HG03378 (cell line): ENCODE results near the gene NFIB.

Experiments used
- ATAC-seq: cut with Tn5 transposase; IDR thresholded peaks from one replicate; pipeline ENCODE4 v1.9.1; 2021; ENCODE audit warnings: mild to moderate bottlenecking, moderate library complexity; ENCODE audit not compliant: unreplicated experiment

Gene NFIB

DNA sequence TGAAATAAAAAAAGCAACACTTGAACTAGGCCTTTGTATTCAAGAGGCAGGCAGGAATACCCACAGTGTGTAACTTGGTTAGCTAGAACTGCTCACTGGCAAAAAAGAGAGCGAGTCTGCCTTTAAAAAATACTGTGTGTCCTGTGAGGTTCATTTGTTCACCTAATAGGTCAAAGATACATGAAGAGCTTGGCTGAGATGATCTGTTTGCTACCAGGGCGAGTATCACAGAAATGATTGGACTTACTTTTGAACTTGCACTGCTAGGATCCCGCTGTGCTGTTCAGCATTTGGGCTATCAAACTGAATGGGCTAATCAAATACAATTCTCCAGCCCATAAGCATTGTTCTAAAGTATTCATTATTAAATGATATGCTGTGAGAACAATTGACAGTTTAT is 229.1 kb downstream of the NFIB start:
- ATAC-seq: no peak

DNA sequence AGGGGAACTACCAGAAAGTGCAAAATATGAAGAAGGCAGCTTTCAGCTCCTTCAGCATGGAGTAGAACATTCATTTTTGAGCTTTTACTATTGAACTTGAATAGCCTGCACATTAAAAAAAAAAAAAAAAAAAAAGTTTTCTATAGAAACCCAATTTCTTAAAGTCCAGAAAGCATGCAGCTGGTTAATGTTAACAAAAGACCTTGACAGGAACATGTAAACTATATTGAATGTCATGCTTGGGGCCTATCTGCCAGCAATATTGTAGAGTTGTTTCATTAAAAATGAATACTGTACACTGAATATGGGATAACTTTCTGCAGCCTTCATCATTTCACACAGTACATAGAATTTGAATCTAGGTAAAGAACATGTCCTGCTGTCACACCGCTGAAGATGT is 230.6 kb downstream of the NFIB start:
- no peak for ATAC-seq

GRCh38 chr9:14082732-14083131 is 231.2 kb downstream of the NFIB start:
- ATAC-seq: no peak

GRCh38 chr9:14081745-14082144 is 232.2 kb downstream of the NFIB start:
- ATAC-seq: no peak

DNA sequence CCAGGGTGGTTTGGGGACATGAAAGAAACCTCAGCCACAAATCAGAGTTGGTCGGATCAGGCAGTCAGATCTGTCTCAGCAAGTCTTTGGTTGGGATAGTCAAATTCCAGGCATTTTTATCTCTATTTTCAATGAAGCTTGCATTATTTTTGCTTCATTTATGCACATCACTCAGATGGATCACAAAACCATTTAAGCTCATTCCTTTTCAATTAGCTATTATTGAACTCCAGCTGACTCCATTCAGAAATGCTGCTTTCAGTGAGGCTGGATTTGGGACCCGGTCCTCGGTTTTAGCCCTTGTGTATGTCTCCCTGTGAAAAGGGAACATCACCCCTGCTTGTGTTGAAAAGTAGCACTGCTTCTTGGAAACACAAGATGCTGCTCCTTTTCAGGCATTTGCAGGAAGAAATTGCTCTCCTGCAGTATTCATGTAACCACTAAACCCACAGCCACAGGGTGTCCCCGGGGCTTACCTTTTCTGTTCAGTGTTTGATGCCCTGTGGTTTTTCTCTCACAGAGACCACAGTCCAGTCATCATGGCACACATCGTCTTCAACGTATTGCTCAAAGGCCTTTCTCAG is 232.9 kb downstream of the NFIB start:
- ATAC-seq: no peak

GRCh38 chr9:14079440-14079839 is 234.5 kb downstream of the NFIB start:
- no peak for ATAC-seq

- no peak for ATAC-seq
Measured at GRCh38 chr9:14077672-14078071, 236.3 kb downstream of the NFIB start.

DNA sequence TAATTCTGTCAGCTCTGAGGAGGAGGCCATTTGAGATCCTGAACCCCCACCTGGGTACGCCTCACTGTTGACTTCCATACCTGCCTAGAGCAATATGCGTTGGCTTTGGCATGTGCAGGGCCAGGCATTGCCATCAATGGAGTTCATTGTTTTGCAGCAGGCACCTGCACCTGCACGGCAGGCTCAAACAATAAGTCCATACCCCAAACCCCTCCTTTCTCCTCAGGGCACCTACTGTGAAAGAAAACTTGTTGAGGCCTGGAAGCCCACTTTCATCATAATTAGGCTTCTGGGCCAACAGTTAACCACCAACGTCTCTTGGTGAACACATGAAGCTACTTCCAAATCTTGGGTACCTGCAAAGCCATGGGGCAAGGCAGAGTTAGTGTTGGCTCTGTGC is 238.7 kb downstream of the NFIB start:
- ATAC-seq: no peak

DNA sequence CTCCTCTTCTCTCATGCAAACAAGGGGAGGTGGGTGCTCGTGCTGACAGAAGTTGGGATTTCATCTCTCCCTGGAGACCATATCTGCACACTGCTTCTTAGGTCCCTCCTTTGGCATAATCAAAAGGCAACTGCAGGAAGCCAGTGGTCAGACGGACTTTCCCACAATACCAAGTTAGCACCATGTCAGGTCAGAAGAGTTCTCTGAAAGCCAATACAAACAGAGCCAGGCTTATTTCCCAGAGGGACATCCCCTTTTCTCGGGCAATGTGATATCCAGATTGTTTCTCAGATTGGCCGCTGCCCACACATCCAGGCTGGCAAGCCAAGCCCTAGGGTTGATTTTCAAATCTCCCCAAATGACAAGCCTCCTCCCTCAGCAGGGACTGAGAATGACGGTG is 241.1 kb downstream of the NFIB start:
- ATAC-seq: no peak

DNA sequence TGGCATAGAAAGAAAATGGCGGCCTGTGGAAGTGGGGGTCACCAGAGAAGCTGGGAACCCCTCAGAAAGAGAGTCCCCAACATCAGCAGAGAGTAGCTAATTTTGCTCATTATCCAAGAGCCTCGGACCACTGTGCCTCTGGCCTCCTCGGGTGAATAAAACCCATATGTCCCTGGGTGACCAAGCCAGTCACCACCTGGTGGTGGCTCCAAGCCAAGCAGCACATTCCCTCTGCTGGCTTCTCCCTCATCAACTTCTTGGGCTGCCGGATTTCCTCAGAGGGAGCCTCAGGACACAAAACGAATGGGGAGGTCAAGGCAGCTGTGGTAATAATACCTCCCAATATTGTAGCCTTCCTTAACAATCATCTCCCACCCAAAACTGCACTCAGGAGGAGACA is 242.5 kb downstream of the NFIB start:
- no peak for ATAC-seq

- ATAC-seq: no peak
Measured at GRCh38 chr9:14068690-14069089, 245.3 kb downstream of the NFIB start.

- ATAC-seq: no peak
Measured at GRCh38 chr9:14066831-14067230, 247.1 kb downstream of the NFIB start.

- ATAC-seq: no peak
Measured at GRCh38 chr9:14066032-14066431, 247.9 kb downstream of the NFIB start.

DNA sequence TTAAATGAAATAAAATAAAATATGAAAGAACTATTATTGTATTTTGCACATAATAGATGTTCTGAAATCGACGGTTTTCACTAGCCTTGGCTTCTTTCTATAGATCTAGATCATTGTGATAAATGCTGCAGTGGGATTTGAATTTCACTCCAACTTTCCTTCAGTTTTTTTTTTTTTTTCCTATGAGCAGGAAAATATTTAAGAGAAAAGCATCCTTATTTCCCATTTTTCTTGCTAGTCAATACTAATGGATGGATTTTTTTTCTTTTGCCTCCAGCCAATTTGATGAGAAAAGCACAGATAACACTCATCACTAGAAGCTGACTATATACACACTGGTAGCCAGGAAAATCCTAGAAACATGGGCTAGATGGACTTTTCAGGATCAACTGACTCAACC is 249.0 kb downstream of the NFIB start:
- no peak for ATAC-seq

- no peak for ATAC-seq
Measured at GRCh38 chr9:14063756-14064155, 250.2 kb downstream of the NFIB start.

- ATAC-seq: no peak
Measured at GRCh38 chr9:14062586-14063221, 251.2 kb downstream of the NFIB start.

DNA sequence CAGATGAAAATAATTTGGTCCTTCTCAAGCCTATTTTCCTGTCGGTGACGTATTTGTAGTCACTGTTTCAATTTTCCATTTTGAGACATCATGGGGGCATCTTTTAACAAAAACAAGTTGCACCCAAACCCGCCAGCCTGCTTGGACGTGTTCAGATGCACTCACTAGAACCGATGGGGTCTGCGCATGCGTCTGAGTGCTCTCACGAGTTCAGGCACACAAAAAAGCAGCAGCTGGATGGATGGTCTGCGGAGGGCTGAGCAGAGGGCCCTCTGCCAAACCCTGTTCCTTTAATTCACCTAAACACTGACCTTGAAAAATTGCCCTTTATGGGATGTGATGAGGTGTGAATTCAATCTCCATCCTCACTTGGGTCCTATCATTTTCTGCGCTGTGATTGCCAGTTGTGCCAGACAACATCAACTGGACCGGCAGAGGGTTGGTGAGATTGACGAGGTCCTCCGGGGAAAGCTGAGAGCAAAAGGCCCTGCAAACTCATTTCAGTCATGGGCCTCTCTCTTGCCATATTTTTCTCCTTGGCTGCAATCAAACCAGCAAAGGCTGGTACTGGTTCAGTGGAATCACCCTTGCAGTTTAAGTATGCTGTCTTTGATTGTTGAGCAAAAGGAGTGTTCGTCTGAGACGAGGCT is 251.9 kb downstream of the NFIB start:
- no peak for ATAC-seq

DNA sequence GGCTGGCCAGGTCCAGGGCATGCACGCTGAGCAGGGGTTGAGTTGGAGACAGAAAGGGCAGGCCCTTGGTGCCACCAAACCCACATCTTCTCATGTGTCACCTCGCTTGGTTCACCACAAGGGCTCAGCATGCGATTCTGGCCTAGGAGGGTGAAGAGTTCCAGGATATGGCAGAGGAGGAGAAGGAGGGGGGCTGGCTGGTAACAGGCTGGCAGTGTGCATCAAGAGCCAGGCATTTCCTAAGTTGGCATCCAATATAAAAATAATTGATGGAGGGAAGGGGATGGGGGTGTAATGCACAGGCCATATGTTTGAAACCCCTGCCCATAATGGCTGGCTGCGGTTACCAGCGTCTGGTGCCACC is 255.6 kb downstream of the NFIB start:
- no peak for ATAC-seq

- ATAC-seq: no peak
Measured at GRCh38 chr9:14057368-14058324, 256.3 kb downstream of the NFIB start.

DNA sequence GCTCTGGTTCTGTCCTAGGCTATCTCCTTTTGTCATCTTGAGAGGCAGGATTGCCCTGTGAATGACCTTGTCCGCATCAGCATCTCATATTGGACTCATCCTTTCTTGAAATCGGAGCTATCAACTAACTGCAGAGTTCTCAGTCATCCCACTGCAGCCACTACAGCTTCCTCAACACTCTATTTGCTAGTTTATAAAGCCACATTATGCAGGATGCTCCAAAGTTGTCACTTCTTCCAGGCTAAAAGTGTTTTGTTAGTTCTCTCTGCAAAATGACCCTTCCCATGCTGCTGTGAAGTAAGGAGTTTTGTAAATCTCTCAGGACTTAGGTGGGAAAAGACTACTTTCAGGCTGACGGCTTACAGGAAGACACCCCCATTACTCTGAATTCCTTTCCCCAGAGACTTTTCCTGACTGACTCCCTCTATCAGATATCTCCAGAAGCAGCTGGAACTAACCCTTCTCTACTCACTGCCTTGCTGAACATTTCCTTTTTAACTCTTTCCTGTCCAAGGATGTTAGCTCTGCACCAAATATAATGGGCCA is 257.6 kb downstream of the NFIB start:
- no peak for ATAC-seq

DNA sequence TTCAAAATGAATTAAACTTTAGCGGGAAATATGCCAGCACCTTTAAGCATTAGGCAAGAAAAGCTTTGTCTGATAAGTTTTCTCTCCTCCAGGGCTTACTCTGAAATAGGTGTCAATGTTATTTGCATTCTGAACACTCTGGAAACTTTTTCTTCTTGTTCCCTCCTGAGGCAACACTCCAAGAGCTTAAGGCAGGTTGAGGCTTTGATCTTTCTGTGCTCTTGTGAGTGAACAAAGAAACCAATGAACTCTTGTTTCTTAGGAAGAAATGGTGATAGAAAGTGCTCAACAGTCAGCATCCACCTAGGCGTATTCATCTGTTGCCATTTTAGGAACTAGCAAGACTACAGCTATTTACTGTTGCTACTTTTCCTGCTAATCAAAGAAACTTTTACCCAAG is 259.8 kb downstream of the NFIB start:
- no peak for ATAC-seq
